ENCODE measurements around the gene CHI3L2.

Gene CHI3L2

GRCh38 chr1:111270771-111271463 is 43.4 kb downstream of the CHI3L2 start:
- H3K4me3 ChIP-seq = no peak overlapping the region
- no peaks in the 10 kb centered on the region for H3K27me3 ChIP-seq
- no peaks in the 10 kb centered on the region for H3K36me3 ChIP-seq
- no peaks in the 10 kb centered on the region for H3K4me1 ChIP-seq
- no peak overlapping the region for H3K4me2 ChIP-seq
- H4K20me1 ChIP-seq = no peaks in the 10 kb centered on the region
- no peak for TF ChIP-seq Cebpa-rat (IDR thresholded peaks at IDR 0.05)
- no peak overlapping the region for H3K27ac ChIP-seq
- H3K9ac ChIP-seq = no peak overlapping the region
- H3K9me3 ChIP-seq = peaks cover 10% of the 10 kb centered on the region

- Histone ChIP-seq H3K4me3 (no peak overlapping the region), H3K27ac (no peak overlapping the region), H3K4me1 (no peaks in the 10 kb centered on the region), H4K20me1 (no peaks in the 10 kb centered on the region), H3K27me3 (no peaks in the 10 kb centered on the region), H3K9ac (no peak overlapping the region), H3K36me3 (no peaks in the 10 kb centered on the region), H3K4me2 (no peak overlapping the region), H3K9me3 (peaks cover 10% of the 10 kb centered on the region)
- no peak for TF ChIP-seq Cebpa-rat (IDR thresholded peaks at IDR 0.05)
Measured at GRCh38 chr1:111271464-111271801, 43.9 kb downstream of the CHI3L2 start.

GRCh38 chr1:111272081-111272480 is 44.6 kb downstream of the CHI3L2 start:
- Histone ChIP-seq H3K9ac (no peak overlapping the region), H3K27me3 (no peaks in the 10 kb centered on the region), H3K4me2 (no peak overlapping the region), H3K4me1 (no peaks in the 10 kb centered on the region), H3K27ac (no peak overlapping the region), H3K9me3 (peaks cover 13% of the 10 kb centered on the region), H3K36me3 (no peaks in the 10 kb centered on the region), H4K20me1 (no peaks in the 10 kb centered on the region), H3K4me3 (no peak overlapping the region)
- TF ChIP-seq Cebpa-rat (IDR thresholded peaks at IDR 0.05) = no peak

GRCh38 chr1:111274653-111275052 is 47.1 kb downstream of the CHI3L2 start:
- no peaks in the 10 kb centered on the region for H3K4me1 ChIP-seq
- peaks cover 17% of the 10 kb centered on the region for H3K9me3 ChIP-seq
- no peaks in the 10 kb centered on the region for H3K36me3 ChIP-seq
- no peaks in the 10 kb centered on the region for H3K27me3 ChIP-seq
- no peak overlapping the region for H3K27ac ChIP-seq
- no peak for TF ChIP-seq Cebpa-rat (IDR thresholded peaks at IDR 0.05)
- no peak overlapping the region for H3K4me2 ChIP-seq
- no peak overlapping the region for H3K4me3 ChIP-seq
- no peak overlapping the region for H3K9ac ChIP-seq
- no peaks in the 10 kb centered on the region for H4K20me1 ChIP-seq

GRCh38 chr1:111275079-111275478 is 47.6 kb downstream of the CHI3L2 start:
- no peaks in the 10 kb centered on the region for H3K27me3 ChIP-seq
- H3K9me3 ChIP-seq = peaks cover 17% of the 10 kb centered on the region
- no peak overlapping the region for H3K9ac ChIP-seq
- H3K4me1 ChIP-seq = no peaks in the 10 kb centered on the region
- no peak overlapping the region for H3K4me2 ChIP-seq
- no peak for TF ChIP-seq Cebpa-rat (IDR thresholded peaks at IDR 0.05)
- no peak overlapping the region for H3K4me3 ChIP-seq
- H3K27ac ChIP-seq = no peak overlapping the region
- no peaks in the 10 kb centered on the region for H3K36me3 ChIP-seq
- no peaks in the 10 kb centered on the region for H4K20me1 ChIP-seq

GRCh38 chr1:111275780-111276433 is 48.4 kb downstream of the CHI3L2 start:
- H3K36me3 ChIP-seq = no peaks in the 10 kb centered on the region
- H3K4me2 ChIP-seq = no peak overlapping the region
- peaks cover 13% of the 10 kb centered on the region for H3K9me3 ChIP-seq
- no peak overlapping the region for H3K27ac ChIP-seq
- no peak overlapping the region for H3K4me3 ChIP-seq
- no peaks in the 10 kb centered on the region for H3K27me3 ChIP-seq
- H3K9ac ChIP-seq = no peak overlapping the region
- no peaks in the 10 kb centered on the region for H4K20me1 ChIP-seq
- H3K4me1 ChIP-seq = no peaks in the 10 kb centered on the region
- no peak for TF ChIP-seq Cebpa-rat (IDR thresholded peaks at IDR 0.05)

- Histone ChIP-seq H4K20me1 (no peaks in the 10 kb centered on the region), H3K36me3 (no peaks in the 10 kb centered on the region), H3K4me2 (no peak overlapping the region), H3K9me3 (peaks cover 7% of the 10 kb centered on the region), H3K4me1 (no peaks in the 10 kb centered on the region), H3K4me3 (no peak overlapping the region), H3K27me3 (no peaks in the 10 kb centered on the region), H3K9ac (no peak overlapping the region), H3K27ac (no peak overlapping the region)
- no peak for TF ChIP-seq Cebpa-rat (IDR thresholded peaks at IDR 0.05)
Measured at GRCh38 chr1:111279144-111279543, 51.6 kb downstream of the CHI3L2 start.

- H3K9ac ChIP-seq = no peak overlapping the region
- no peaks in the 10 kb centered on the region for H3K36me3 ChIP-seq
- no peaks in the 10 kb centered on the region for H4K20me1 ChIP-seq
- no peaks in the 10 kb centered on the region for H3K27me3 ChIP-seq
- H3K27ac ChIP-seq = no peak overlapping the region
- H3K4me2 ChIP-seq = no peak overlapping the region
- no peaks in the 10 kb centered on the region for H3K4me1 ChIP-seq
- peaks cover 7% of the 10 kb centered on the region for H3K9me3 ChIP-seq
- no peak for TF ChIP-seq Cebpa-rat (IDR thresholded peaks at IDR 0.05)
- H3K4me3 ChIP-seq = no peak overlapping the region
Measured at GRCh38 chr1:111280267-111280666, 52.8 kb downstream of the CHI3L2 start.

GRCh38 chr1:111281411-111281810 is 53.9 kb downstream of the CHI3L2 start:
- no peaks in the 10 kb centered on the region for H3K27me3 ChIP-seq
- no peak overlapping the region for H3K4me2 ChIP-seq
- no peaks in the 10 kb centered on the region for H3K36me3 ChIP-seq
- H3K9me3 ChIP-seq = peaks cover 7% of the 10 kb centered on the region
- H3K27ac ChIP-seq = no peak overlapping the region
- no peaks in the 10 kb centered on the region for H4K20me1 ChIP-seq
- H3K4me3 ChIP-seq = no peak overlapping the region
- TF ChIP-seq Cebpa-rat (IDR thresholded peaks at IDR 0.05) = no peak
- no peaks in the 10 kb centered on the region for H3K4me1 ChIP-seq
- no peak overlapping the region for H3K9ac ChIP-seq

GRCh38 chr1:111283838-111284237 is 56.3 kb downstream of the CHI3L2 start:
- Histone ChIP-seq H3K4me1 (no peaks in the 10 kb centered on the region), H3K4me3 (no peak overlapping the region), H3K36me3 (no peaks in the 10 kb centered on the region), H3K27ac (no peak overlapping the region), H3K4me2 (no peak overlapping the region), H4K20me1 (no peaks in the 10 kb centered on the region), H3K9me3 (no peaks in the 10 kb centered on the region), H3K27me3 (no peaks in the 10 kb centered on the region), H3K9ac (no peak overlapping the region)
- TF ChIP-seq Cebpa-rat (IDR thresholded peaks at IDR 0.05) = no peak
